ENCODE measurements around the gene LMBRD2.
"Not testable (repeated sequence)": the region's sequence is repeated elsewhere in the genome, so short reads cannot be mapped to it uniquely, and the experiment has no call there.

Gene LMBRD2

GRCh38 chr5:36161361-36161760, 9.7 kb upstream of the LMBRD2 start:
- DNase-seq (ENCODE audit: low read depth): no peak

- no peak for DNase-seq (ENCODE audit: low read depth)
These were observed 8.9 kb upstream of the LMBRD2 start for GRCh38 chr5:36160617-36161016.

GRCh38 chr5:36158144-36158543, 6.5 kb upstream of the LMBRD2 start:
- DNase-seq (ENCODE audit: low read depth): no peak

- no peak for DNase-seq (ENCODE audit: low read depth)
These were observed 4.9 kb upstream of the LMBRD2 start for GRCh38 chr5:36156619-36157018.

GRCh38 chr5:36156121-36156601, 4.5 kb upstream of the LMBRD2 start:
- DNase-seq (ENCODE audit: low read depth): no peak

GRCh38 chr5:36155291-36155690, 3.6 kb upstream of the LMBRD2 start:
- no peak for DNase-seq (ENCODE audit: low read depth)

- DNase-seq (ENCODE audit: low read depth): no peak
These were observed 2.0 kb upstream of the LMBRD2 start for GRCh38 chr5:36153726-36154125.

- DNase-seq (ENCODE audit: low read depth): no peak
These were observed 1.6 kb upstream of the LMBRD2 start for GRCh38 chr5:36153298-36153677.

- DNase-seq (ENCODE audit: low read depth): no peak
These were observed 924 bp upstream of the LMBRD2 start for GRCh38 chr5:36152324-36153297.

- peak; percentile 5 for DNase-seq (ENCODE audit: low read depth)
These were observed 832 bp downstream of the LMBRD2 start for GRCh38 chr5:36150676-36151433.

- no peak for DNase-seq (ENCODE audit: low read depth)
These were observed 4.0 kb downstream of the LMBRD2 start for GRCh38 chr5:36147681-36148080.

GRCh38 chr5:36146390-36146789, 5.3 kb downstream of the LMBRD2 start:
- DNase-seq (ENCODE audit: low read depth): no peak

- no peak for DNase-seq (ENCODE audit: low read depth)
These were observed 6.4 kb downstream of the LMBRD2 start for GRCh38 chr5:36145311-36145710.

- DNase-seq (ENCODE audit: low read depth): no peak
These were observed 12.6 kb downstream of the LMBRD2 start for GRCh38 chr5:36138900-36139683.

GRCh38 chr5:36136581-36136980, 15.1 kb downstream of the LMBRD2 start:
- DNase-seq (ENCODE audit: low read depth): no peak

- no peak for DNase-seq (ENCODE audit: low read depth)
These were observed 15.7 kb downstream of the LMBRD2 start for GRCh38 chr5:36135988-36136387.

GRCh38 chr5:36133009-36133408, 18.7 kb downstream of the LMBRD2 start:
- not testable (repeated sequence) for DNase-seq (ENCODE audit: low read depth)

GRCh38 chr5:36129666-36130065, 22.0 kb downstream of the LMBRD2 start:
- DNase-seq (ENCODE audit: low read depth): not testable (repeated sequence)

- no peak for DNase-seq (ENCODE audit: low read depth)
These were observed 22.9 kb downstream of the LMBRD2 start for GRCh38 chr5:36128795-36129194.

- DNase-seq (ENCODE audit: low read depth): no peak
These were observed 25.8 kb downstream of the LMBRD2 start for GRCh38 chr5:36125868-36126267.

- DNase-seq (ENCODE audit: low read depth): no peak
These were observed 40.4 kb downstream of the LMBRD2 start for GRCh38 chr5:36111238-36111637.

Measured in activated gamma-delta T cell treated with anti-CD3 and anti-CD28 coated beads, Interleukin-2, amount 50 U/mL, for 16 hours (primary cell).